NCI-H146 (cell line): ENCODE measurements around the gene ZNF195.
"Not testable (repeated sequence)": the region's sequence is repeated elsewhere in the genome, so short reads cannot be mapped to it uniquely, and the experiment has no call there.

Experiments used
- DNase-seq: peaks from one replicate; lab custom pipeline; 2025; lab: John Stamatoyannopoulos, UW

ZNF195 gene

DNA sequence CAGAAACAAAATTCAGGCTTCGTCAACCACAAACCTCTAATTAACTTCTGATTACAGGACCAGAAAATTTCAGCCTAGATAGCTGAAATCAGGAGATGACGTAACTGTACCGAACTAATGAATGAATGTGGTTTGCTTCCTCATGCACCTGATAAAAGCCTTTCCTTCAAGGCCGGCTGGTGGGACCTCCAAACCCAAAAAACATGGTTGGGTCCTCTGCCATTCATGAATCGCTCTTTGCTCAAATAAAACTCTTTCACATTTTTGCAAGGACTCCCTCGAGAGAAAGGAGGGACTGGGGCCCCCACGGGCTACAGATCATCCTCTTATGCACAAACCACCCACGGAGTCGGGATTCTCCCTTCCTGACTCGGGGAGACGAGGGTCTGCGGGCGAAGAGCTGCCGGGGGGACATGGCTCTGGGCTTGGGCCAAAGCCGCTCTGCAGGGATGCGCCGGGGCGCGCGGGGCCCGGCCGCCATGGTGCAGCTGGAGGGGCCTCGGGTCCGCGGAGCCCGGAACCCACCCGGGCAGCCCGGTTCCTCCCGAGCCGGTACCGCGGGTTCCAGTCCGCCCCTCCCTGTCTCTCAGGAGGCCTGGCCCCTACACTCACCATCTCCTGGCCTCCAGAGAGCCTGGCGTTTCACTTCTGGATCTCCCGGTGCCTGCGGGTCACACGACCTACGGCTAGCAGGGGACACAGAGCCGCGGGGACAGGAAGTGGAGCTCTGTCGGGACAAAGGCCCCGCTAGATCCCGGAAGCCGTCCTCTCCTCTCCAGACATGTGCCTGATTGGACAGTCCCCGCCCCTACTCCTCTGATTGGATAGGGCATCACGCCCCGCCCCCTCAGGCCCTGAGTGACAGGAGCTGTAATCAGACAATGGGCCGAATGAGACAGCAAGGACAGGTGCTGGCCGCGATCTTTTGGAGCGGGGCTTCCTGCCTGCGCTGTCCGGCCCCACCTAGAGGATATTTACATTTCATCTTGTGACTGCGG lies at the start of gene ZNF195:
Gene ZNF195, minus strand, starts transcription at position 721 of the 998 bp plus-strand sequence. Its CDS starts 106 bp downstream, at position 615.
- peak; percentile 99 for DNase-seq

- not testable (repeated sequence) for DNase-seq
Measured at GRCh38 chr11:3428076-3428475, 49.1 kb upstream of the ZNF195 start.

DNA sequence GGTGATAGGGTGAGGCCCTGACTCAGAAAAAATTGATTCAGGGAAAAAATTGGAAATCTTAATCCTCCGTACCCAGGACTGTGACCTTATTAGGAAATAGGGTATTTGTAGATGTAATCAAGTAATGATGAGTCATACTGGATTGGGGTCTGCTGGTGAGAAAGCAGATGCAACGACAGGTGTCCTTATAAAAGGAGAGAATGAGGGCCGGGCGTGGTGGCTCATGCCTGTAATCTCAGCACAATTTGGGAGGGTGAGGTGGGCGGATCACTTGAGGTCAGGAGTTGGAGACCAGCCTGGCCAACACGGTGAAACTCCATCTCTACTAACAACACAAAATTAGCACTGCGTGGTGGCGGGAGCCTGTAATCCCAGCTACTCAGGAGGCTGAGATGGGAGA lies 47.6 kb upstream of the ZNF195 start:
- DNase-seq, result not testable (repeated sequence)

DNA sequence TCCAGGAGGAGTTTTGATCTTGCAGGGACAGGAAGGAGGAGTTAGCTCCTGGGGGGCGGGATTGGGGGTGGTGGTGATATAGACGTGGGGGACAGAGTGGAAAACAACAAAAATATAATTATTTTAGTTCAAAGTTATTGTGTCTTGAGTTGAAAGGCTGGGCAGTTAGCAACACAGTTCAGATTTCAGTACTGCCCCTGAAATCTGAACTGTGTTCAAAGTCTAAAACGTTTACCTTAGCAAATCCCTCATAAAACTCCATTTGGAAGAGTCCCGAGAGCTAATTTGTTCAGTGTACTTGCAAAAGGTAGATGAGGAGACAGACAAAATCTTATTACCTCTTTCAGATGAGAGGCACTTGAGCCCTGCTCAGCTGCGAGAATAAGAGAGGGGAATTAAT lies 45.0 kb upstream of the ZNF195 start:
- not testable (repeated sequence) for DNase-seq

- not testable (repeated sequence) for DNase-seq
Measured at GRCh38 chr11:3423138-3423731, 44.3 kb upstream of the ZNF195 start.

GRCh38 chr11:3422380-3423137 lies 43.6 kb upstream of the ZNF195 start:
- DNase-seq, result peak; percentile 96

GRCh38 chr11:3421608-3422379 lies 42.8 kb upstream of the ZNF195 start:
- not testable (repeated sequence) for DNase-seq

DNA sequence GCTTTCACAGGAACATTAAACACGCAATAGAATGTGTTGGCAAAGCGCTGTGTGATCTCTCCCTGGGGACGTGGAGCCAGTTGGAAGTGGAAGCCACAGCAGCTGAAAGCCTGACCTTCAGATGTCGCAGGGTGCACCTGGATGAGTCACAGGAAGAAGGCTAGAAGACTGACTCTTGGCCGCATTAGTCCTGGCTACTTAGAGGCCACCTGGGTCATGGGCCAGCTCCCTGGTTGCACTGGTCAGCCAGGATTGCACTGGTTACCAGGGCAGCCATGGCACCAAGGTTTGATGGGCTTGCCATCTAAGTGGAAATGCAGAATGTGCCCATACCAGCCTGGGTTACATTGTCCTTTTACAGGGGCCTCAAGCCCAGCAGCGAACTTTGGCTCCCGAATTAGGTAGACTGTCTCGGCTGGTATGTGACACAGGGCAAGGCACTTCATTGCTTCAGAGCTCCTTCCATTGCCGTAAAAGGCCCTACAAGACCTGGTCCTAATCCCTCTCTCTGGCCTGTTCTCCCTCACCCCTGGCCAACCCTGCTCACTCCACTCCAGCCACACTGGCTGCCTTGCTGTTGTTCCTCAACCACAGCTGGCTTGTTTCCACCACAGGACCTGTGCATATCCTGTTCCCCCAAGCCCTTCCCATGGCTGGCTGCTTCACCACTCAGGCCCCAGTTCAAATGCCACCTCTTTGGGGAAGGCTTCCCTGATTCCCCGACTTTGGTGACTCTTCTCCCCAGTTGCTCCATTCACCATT lies 41.5 kb upstream of the ZNF195 start:
- DNase-seq, result not testable (repeated sequence)

DNA sequence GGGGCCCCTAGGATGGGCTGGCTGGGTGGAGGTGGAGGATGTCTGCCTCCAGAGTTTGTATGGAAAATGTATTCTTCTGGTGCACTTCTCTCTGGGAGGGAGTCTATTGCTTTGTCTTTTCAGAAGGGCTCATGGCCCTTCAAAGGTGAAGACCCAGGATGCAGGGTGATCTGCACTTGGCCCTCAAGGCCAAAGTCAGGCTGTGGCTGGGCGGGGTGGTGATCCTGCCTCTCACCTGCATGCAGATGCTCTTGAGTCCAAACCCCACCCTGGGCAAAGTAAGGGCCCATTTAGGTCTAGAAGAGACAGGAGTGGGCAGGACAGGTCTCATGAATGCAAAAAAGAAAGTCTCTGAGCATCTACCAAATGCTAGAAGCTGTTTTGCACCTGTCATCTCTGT lies 40.5 kb upstream of the ZNF195 start:
- DNase-seq, result not testable (repeated sequence)

- peak; percentile 63 for DNase-seq
Measured at GRCh38 chr11:3417047-3417446, 38.1 kb upstream of the ZNF195 start.

GRCh38 chr11:3415301-3415700 lies 36.4 kb upstream of the ZNF195 start:
- not testable (repeated sequence) for DNase-seq

DNA sequence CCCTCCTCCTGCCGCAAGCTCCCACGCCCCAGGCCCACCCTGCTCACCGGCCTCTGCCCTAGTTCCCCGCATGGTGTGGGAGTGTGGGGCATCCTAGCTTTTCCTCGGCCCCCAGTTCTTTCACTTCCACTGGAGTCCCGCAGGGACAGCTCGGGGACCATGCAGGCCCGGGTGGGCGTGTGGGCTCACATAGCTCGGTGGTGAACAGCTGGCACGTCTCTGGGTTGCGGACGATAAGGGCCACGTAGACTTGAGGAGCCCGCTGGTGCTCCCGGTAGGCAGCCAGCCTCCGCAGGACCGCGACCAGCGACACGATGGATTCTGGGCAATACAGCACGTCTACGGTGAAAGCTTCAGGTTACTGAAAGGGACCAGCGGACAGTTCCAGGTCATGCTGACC lies 34.7 kb upstream of the ZNF195 start:
- not testable (repeated sequence) for DNase-seq

GRCh38 chr11:3412837-3413236 lies 33.9 kb upstream of the ZNF195 start:
- DNase-seq, result no peak

DNA sequence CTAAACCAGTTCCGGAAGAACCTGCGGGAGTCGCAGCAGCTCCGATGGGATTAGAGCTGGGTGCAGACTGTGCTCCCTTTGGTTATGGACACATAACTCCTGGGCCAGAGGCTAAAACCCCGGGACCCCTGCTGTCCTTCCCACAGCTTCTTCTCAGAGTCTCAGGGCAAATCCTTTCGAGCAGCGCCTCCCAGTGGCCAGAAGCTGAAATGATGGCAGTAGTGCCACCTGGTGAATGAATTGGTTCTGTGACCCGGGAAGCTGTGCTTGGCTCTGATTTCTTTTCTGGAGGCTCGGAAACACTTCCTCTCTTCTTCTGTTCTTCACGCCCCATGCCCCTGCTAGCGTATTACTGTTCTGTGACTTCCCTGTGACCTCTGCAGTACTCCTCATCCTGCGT lies 29.8 kb upstream of the ZNF195 start:
- peak; percentile 69 for DNase-seq

DNA sequence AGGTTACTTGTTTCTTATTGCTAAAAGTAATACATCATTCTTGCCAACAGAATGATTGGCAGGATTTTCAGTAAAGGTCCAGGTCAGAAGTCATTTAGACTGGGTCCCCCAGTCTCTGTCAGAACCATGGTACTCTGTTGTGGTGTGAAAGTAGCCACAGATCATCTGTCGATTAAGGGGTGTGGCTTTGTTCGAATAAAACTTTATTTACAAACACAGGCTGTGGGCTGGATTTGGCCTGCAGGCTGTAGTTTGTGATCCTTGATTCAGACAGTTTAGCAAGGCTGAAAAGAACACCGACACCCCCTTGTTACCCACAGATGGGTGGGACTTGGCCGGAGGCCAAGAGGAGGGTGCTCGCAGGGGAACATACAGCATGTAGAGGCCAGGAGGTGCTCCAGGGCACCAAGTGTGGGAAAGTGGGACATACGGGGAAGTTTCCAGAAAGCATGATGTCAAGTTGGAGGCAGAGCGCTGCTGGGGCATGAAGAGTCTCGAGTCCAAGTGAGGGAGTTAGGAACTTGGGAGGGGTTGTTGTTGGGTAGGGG lies 29.2 kb upstream of the ZNF195 start:
- DNase-seq, result not testable (repeated sequence)

GRCh38 chr11:3406937-3407336 lies 28.0 kb upstream of the ZNF195 start:
- not testable (repeated sequence) for DNase-seq

DNA sequence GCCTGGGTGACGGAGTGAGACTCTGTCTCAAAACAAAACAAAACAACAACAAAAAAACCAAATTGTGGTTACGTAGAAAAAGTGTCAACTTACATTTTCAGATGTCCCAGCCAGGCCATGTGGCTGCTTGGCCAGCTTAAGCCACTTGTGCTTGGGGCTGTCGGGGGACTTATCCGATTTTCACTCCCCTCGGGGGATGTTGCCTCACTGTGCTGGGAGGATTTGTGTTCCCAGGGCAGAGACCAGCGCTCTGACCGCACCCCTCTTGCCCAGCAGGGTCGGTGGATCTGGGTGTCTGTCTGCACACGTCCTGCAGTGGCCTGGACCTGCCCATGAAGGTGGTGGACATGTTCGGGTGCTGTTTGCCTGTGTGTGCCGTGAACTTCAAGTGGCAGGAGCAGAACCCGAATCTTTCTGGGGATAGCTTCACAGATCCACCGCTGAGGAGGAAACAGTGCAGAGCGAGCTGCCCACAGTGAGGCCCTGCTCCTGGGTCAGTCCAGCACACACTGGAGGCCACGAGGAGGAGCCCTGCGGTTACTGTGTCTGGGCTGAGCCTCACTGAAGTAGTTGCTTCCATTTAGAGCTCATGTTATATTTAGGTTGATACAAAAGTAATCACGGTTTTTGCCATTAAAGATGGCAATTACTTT lies 27.4 kb upstream of the ZNF195 start:
- not testable (repeated sequence) for DNase-seq

- DNase-seq, result not testable (repeated sequence)
Measured at GRCh38 chr11:3404076-3404925, 25.4 kb upstream of the ZNF195 start.

DNA sequence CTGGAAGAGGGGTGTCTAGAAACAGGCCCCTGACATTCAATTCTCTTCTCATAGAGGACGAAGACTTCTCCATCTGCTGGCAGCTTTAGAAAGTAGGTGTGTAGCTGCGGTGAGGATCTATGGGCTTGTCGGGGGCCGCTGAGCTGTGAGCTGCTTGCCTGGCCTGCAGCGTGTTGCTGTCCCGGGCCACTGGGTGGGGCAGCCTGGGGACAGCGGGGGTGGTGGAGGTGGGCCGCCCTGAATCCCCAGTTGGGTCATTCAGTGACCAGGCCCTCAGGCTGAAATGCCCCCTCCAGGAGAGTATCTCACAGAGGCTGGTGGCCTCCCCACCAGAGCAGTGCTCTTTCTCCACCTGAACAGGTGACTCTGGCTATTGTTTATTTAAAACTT lies 23.9 kb upstream of the ZNF195 start:
- not testable (repeated sequence) for DNase-seq
